Activated CD4-positive, CD25-positive, alpha-beta regulatory T cell (primary cell): ENCODE measurements around the gene FCSK.
"Not testable (repeated sequence)": the region's sequence is repeated elsewhere in the genome, so short reads cannot be mapped to it uniquely, and the experiment has no call there.

Source experiments
- DNase-seq, 4 experiments: peaks; one replicate each; lab custom pipeline; 2025; lab: John Stamatoyannopoulos, UW

FCSK gene

DNA sequence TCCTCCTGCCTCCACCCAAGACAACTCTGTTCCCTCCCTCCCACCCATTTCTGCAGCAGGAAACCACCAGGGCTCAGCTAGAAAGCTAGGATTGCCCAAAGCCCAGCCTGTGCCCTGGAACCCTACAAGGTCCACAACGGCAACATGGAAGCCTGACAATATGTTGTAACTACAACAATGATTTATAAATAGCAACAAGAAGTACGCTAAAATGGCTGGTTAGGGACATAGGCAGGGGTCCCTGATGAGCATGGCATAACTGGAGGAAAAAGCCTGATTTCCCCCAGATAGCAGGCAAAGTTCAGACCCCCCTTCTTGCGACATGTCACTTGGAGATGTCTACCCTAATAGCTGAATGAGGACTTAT is 22.1 kb upstream of the FCSK start:
- no peak for DNase-seq

DNA sequence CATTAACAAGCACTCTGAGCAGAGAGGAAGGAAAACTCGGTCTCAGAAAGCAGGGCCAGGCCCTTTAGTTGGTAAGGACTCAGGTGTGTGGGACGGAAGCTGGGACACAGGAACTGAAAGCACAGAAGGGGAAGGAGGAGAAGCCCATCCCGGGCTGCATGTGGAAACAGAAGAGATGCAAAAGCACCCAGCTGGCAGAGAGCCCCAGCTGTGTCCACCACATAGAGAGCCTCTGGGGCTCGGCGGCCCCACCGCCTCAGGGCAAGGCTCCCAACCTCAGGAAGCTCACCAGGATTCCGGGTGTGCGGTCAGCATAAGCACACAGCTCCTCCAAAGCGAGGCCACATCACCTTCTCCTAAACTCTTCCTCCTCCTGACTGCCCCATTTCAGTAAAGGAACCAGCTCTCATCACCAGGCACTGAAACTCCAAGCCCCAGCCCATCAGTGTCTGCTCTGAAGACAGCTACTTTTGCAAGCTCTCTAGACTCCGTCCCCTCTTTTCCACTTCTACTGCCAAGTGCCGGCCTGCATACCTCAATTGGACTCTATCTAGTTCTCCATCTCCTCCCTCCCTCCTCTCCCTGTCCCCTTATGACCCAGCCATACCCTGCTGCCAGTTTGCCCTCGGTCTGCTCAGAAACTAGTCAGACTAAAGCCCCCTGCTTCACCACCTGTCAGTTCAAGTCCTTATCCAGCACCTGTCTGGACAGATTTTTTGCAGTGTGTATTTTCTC is 21.5 kb upstream of the FCSK start:
- DNase-seq = no peak

DNA sequence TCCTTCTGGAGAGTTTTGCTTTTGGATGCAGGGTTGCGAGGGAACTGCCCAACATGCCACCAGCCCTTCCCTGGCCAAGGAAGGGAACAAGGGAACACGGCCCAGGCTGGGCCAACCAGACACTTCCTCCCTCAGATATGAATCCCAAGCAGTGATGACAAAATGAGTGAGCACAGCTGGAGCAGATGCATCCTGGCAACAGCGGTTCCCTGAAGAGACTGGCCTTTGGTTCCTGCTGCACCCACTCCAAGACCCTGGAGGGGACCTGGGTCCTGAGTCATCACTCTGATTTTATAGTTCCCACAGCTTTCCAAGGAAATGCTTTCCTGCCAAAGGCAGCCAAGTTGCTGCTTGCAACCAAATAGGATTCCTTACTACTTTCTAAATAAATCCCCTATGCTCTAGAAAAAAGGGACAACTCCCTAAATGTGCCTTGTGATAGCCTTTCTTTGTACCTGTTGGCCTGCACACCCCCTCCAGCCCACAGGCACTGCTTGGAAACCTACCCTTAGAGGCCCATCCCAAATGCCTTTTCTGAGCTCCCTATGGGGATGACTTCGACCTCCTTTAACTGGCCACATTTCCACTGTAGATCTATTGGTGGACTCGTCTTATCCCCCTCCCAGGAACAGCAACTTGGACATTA is 20.8 kb upstream of the FCSK start:
- DNase-seq = no peak

DNA sequence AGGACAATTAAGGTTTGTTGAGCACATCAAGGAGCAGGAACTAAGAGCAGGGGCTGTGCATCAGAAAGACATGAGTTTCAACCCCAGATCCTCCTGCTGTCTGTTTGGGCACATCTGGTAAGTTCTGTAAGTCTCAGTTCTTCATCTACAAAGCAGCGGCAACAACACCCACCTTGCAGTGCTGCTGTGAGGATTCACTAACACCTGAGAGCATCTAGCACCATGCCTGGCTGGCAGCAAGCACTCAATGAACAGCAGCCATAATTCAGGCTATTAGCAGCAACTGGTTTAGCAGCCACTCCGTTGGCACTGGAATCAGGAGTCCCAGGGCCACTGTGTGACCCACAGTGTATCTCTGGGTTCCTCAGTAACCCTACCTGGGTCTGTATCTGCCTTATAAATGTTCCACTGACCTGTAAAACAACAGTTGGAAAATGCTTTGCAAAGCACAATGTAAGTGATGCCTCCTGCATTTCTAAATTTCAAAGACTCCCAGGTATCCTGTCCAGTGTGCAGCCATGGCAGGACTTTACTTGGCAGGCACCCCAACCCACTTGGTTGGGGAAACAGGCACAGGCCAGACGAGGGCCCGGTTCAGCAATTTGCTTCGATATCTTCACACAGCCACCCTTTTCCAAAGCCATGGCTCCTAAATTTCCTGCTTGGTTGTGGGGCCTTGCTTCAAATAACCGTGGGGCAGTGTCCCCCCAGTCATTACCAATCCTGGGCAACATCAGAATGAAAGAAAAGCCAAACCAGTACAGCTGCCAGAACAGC is 19.7 kb upstream of the FCSK start:
- DNase-seq = no peak

DNA sequence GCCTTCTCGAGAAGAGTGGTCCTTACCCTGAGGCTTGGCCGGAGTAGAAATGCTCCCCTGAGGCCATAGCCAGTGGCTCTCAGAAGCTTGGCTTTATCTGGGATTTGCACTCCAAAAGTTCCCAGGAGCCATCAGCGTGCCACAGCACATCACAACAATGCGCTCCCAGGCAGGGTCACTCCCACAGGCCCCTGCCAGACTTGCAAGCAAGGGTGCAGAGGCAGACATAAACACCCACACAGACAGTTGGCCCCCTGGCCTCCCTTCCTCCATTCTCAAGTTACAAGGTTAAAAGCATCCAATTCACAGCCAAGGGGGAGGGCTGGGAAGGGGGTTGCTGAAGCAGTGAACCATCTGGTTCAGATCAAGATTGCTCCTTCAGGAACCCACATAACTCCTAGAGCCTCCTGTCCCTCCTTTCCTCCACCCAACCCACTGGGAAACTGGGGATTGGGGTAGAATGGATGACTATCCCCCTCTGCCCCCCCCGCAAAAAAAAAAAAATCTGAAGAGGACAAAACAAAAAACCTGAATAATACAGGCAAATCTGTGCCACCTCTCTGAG is 17.3 kb upstream of the FCSK start:
- DNase-seq = no peak

DNA sequence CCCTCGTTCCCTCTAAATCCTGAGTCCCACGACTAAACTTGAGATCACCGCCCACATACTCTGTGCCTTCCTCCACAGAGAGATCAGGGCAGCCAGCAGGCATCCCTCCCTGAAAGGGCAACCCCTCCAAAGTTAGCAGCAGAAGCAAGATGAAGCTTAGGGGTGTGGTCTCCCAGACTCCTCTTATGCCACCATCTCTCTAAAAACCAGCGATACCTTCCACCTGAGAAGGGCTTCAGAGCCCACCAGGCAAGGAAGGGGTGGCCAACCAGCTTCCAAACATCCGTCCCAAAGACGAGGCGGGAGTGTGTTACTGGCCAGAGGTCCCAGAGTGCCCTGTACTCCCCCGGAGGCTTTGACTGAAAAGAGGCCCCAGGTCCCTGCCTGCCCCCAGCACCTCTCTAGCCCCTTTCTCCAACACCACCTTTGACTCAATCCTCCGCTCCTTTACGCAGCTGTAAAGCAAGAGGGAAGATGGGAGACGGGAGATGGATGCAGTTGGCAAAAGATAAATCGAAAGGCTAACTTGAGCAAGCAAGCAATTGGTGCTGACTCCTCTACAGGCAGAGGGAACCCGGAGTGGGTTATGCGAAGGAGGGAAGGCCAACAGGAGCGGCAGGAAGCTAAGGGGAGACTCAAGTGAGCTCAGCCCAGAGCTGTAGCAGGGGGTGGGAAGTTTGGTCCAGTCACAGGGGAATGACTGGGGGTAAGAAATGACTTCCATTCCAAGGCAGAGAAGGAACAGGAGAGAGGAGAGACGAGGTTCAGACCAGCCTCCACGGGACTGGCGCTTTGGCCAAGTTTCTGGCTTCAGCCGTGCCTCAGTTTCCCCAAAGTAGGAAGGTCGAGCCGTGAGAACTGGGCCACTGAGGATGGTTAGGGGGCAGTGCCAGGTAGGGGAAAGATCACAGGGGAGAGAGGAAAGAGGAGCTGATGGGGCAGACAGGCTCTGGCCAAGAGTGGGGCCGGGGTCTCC is 16.5 kb upstream of the FCSK start:
- DNase-seq = no peak

DNA sequence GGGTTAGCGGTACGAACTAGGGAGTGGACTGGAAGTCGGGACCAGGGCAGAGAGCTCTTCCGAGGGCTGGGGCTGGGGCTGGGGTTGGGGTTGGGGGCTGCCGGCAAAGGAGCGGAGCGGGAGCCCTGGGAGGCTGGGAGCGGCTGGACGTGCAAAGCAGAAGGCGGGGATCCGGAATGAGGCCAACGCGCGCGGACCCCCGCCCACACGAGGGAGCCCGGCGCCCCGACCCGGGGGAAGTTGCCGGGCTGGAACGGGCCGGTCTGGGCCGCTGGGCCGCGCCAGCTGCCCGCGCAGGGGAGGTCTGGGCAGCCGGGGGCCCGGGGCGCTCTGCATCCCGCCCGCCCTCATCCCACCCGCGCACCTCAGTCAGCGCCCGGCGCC is 15.8 kb upstream of the FCSK start:
- DNase-seq = no peak

DNA sequence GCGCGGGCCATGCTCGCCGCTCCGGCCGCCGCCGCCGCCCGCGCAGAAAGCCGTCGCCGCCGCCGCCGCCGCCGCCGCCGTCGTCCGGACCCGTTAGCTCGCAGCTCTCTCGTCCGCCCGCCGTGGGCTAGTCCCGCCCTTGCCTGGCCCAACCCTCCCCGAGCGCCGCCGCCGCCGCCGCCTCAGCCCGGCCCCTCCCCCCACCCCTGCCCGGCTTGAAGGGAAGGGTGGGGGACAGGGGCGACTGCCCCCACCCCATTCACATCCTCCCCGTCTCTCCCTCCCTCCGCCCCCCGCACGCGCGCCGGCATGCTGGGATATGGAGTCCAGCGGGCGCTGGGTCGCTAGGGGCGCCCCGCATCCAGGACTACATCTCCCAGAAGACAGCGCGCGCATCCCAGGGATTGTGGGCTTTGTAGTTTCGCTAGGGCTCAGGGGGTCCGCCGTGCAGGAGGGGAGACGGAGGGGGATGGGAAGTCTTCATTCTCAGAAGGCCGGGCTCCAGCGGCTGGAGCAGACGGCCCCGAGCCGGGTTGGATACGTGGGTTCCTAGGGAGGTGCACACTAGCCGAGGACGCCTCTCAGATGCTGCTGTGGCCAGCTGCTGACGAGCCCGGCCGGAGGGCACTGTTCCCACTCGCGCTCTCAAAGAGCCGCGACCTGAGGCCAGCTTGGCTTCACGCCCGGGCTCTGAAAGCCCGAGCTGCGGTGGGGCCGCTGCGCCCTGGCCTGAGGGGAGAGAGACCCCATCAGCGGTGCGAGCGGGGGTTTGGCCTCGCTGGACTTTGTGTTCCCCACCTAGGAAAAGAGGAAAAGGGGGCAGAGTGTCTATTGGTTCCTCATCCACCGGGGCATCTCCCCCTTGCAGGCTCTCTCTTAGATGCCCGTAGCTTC is 15.2 kb upstream of the FCSK start, which contains the start of gene ST3GAL2:
ST3GAL2 (minus strand) TSS at position 132 of the 894 bp plus-strand sequence. CDS start 40,570 bp downstream, outside the sequence.
- DNase-seq = peak; percentile 84 to 93 (median 88)

DNA sequence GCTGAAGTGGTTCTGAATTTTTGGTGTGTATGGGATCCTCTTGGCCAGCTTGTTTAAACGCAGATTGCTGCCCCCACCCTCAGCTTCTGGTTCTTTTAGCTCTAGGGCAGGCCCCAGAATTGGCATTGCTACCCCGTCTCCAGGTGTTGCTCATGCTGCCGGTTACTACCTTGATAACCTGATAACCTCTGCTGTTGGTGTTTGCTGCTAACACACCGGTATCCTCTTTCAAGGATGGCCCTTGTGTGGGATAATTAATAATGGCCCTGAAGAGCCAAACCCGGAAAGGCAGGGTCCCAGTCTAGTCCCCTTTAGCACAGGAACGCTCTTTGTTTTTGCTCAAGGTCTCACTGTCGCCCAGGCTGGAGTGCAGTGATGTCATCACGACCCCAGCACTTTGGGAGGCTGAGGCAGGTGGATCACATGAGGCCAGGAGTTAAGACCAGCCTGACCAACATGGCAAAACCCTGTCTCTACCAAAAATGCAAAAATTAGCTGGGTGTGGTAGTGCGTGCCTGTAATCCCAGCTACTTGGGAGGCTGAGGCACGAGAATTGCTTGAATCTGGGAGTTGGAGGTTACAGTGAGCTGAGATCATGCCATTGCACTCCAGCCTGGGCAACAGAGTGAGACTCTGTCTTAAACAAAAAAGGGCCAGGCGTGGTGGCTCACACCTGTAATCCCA is 14.2 kb upstream of the FCSK start:
- DNase-seq = no peak

DNA sequence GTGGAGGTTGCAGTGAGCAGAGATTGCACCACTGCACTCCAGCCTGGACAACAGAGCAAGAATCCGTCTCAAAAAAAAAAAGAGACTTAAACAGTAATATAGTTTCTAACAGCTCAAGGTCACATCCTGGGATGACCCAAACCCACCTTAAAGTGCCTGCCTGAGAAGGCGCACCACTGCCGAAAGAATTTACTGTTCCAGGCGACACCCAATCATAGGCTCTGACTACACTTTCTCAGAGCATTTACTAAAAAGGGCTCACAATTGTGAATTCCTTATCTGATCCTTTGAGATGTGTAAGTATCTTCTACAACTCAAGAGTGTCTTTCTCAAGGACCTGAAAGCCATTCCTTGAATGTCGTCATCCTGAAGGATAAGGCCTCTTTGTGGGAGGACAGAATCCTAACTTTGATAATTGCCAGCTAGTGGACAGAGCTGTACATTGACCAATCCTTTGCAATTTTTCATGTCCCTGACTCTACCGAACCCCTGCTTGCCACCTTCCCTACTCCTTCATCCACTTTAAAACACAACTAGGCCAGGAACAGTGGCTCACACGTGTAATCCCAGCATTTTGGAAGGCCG is 12.9 kb upstream of the FCSK start:
- no peak for DNase-seq

DNA sequence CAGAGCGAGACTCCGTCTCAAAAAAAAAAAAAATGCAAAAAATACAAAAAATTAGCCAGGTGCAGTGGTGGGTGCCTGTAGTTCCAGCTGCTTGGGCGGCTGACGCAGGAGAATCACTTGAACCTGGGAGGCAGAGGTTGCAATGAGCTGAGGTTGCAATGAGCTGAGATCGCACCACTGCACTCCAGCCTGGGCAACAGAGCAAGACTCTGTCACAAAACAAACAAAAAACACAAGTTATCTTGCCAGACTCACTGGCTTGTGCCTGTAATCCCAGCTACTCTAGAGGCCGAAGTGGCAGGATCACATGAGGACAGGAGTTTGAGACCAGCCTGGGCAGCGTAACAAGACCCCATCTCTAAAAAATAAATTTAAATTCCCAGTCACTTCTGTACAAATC is 12.1 kb upstream of the FCSK start:
- DNase-seq = no peak

DNA sequence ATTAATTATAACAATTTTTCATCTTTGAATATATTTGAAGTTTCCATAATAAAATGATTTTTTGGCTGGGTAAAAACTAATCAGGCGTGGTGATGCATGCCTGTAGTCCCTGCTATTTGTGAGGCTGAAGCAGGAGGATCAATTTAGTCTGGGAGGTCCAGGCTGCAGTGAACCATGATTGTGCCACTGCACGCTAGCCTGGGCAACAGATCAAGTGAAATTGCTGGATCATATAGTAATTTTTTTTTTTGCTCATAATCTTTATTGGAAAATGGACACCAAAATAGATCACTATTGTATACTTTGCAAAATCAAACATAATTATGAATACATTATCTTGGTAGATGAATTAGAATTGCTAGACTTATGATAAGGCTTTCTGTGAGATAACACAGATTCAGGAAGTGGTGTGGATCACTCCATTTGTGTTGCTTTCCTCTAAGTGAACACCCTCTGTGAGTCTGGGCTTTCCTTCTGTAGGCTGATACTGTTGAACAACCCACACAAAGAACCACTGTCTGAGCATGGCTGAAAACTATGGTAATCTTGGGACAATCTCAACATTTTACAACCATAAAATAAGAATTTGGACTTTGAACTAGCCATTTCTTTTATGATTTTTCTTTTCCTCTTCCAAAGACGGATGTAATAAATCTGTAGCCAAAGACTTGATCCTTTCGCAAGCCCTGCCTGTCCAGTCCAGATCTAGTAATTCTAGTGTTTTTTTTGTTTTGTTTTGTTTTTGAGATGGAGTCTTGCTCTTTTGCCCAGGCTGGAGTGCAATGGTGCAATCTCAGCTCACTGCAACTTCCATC is 9.9 kb upstream of the FCSK start:
- DNase-seq = no peak

DNA sequence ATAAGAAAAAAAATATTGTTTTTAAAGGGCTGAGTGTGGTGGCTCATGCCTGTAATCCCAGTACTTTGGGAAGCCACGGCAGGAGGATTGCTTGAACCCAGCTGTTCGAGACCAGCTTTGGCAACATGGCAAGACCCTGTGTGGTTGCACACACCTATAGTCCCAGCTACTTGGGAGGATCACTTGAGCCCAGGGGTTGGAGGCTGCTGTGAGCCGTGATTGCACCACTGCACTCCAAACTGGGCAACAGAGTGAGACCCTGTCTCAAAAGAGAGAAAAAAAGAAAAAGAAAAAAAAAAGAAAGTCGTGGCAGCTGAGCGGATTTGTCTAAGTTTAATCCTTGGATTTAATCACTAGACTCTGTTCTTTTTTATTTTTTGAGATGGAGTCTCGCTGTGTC is 6.3 kb upstream of the FCSK start:
- no peak for DNase-seq

DNA sequence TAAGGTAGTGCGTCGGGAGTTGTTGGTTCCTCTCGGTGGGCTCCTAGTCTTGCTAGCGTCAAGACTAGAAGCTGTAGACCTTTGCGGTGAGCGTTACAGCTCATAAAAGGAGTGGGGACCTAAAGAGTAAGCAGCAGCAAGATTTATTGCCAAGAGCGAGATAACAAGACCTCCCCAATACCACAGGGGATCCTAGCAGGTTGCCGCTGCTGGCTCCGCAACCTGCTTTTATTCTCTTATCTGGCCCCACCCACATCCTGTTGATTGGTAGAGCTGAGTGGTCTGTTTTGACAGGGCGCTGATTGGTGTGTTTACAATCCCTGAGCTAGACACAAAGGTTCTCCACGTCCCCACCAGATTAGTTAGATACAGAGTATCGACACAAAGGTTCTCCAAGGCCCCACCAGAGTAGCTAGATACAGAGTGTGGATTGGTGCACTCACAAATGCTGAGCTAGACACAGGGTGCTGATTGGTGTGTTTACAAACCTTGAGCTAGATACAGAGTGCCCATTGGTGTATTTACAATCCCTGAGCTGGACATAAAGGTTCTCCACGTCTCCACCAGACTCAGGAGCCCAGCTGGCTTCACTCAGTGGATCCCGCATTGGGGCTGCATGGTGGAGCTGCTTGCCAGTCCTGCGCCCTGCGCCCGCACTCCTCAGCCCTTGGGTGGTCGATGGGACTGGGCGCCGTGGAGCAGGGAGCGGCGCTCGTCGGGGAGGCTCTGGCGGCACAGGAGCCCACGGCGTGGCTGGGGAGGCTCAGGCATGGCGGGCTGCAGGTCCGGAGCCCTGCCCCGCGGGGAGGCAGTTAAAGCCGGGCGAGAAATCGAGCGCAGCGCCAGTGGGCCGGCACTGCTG is 4.0 kb upstream of the FCSK start:
- DNase-seq = not testable (repeated sequence)

DNA sequence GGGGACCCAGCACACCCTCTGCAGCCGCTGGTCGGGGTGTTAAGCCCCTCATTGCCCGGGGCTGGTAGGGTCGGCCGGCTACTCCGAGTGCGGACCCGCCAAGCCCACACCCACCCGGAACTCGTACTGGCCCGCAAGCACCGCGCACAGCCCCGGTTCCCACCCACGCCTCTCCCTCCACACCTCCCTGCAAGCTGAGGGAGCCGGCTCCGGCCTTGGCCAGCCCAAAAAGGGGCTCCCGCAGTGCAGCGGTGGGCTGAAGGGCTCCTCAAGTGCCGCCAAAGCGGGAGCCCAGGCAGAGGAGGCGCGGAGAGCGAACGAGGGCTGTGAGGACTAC is 3.4 kb upstream of the FCSK start:
- not testable (repeated sequence) for DNase-seq

DNA sequence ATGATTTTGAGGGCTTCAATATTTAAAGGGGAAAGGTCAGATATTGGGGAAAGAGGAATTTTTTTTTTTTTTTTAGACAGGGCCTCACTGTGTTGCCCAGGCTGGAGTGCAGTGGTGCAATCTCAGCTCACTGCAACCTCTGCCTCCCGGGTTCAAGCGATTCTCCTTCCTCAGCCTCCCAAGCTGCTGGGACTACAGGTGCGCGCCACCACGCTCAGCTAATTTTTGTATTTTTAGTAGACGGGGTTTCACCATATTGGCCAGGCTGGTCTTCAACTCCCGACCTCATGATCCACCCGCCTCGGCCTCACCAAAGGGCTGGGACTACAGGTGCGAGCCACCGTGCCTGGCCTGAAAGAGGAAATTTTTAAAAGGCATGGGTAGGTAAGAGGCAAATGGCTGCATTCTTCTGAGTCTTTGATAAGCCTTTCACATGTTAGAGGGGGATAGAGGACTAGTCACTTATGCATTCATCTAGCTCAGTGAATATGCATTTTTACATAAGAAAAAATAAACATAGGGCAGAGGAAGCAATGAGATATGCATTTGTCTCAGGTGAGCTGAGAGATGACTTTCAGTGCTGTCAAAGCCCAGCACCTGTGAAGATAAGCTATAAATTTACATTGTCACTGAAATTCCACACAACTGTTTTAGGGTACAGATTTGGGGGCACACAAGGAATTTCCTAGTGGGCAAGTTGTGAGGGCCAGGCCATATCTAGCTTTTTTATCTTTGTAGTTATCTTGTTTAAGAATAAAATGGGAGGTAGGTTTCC is 1.1 kb upstream of the FCSK start:
- no peak for DNase-seq

DNA sequence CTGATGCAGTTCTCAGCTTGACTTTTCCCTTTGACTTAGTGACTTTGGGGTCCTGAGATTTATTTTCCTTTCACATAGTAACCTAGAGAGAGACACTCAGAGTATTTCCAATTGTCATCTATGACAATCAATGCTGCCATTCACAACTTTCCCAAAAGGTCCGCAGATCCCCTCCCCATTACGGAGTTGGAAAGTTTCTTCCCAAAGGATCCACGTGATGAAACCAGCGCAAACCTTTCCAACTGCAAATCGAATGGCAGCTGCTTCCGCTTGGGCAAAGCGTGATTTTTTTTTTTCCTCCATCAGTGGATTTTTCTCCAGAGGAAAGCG is 538 bp upstream of the FCSK start:
- no peak for DNase-seq
